Right lobe of liver (tissue), 6 donors: ENCODE data around the gene CLNK. TPM values are rescaled to one million over a fixed set of nuclear protein-coding genes. Genes with fewer than 3 reads are reported as not detected.

Source experiments
- ATAC-seq, 4 donors: fragments of 200-7000 bp; cut with Tn5 transposase; one replicate each; pipeline ENCODE4 v1.9.1; 2020; ENCODE audit warnings: mild to moderate bottlenecking in 4 of 4, moderate library complexity in 4 of 4
- DNase-seq, 3 donors: peaks; one replicate each; pipeline ENCODE4 v3.0.0-alpha.2; 2020
- H3K27ac ChIP-seq, 3 donors: fragments of 200-600 bp; one replicate each; pipeline ENCODE4 v1.8.0; 2022
- H3K27me3 ChIP-seq, 2 donors: fragments of 200-600 bp; one replicate each; pipeline ENCODE4 v1.8.0; 2022
- H3K36me3 ChIP-seq, 4 donors: fragments of 200-600 bp; sonication (generic) in 1 of 4; one replicate each; pipeline versions ENCODE4 v1.5.1 to v1.8.0; 2017 to 2022; ENCODE audit warnings: control low read depth in 1 of 4
- H3K4me1 ChIP-seq, 4 donors: fragments of 200-600 bp; sonication (generic) in 1 of 4; one replicate each; pipeline versions ENCODE4 v1.5.1 to v1.8.0; 2017 to 2022; ENCODE audit warnings: control low read depth in 1 of 4
- H3K4me3 ChIP-seq, 3 donors: fragments of 200-600 bp; one replicate each; pipeline ENCODE4 v1.8.0; 2022
- H3K9me3 ChIP-seq, 4 donors: fragments of 200-600 bp; sonication (generic) in 1 of 4; one replicate each; pipeline versions ENCODE4 v1.5.1 to v1.8.0; 2017 to 2022; ENCODE audit warnings: control low read depth in 1 of 4
- CTCF ChIP-seq, 4 donors: fragments of 200-600 bp in 3 of 4; fragments of 450-650 bp in 1 of 4; IDR thresholded peaks; one replicate each; pipeline versions ENCODE4 v1.5.1 to v1.8.0; 2016 to 2022; ENCODE audit warnings: antibody characterized with exemption in 4 of 4, mild to moderate bottlenecking in 2 of 4
- POLR2A ChIP-seq: fragments of 450-650 bp; IDR thresholded peaks from one replicate; pipeline ENCODE4 v1.6.1; 2017; ENCODE audit warnings: antibody characterized with exemption, mild to moderate bottlenecking
- WGBS: methylation state at CpG from one replicate; pipeline ENCODE4 v1.1.6; 2018; ENCODE audit warnings: low coverage, low lambda C conversion rate; ENCODE audit not compliant: insufficient coverage; ENCODE audit errors: missing lambda C conversion rate; 5-methylcytosine and 5-hydroxymethylcytosine counted together
- intact Hi-C, 2 donors: fragments of 100-400 bp; cut with DNase I; formaldehyde crosslinking; loops; one replicate each; pipeline versions ENCODE4 v1.11.2 to v1.14.1; 2022
- total RNA-seq, 6 experiments: library from RNA; depleted of rRNA in 2 of 6; stranded (reverse); fragments of >200 nt in 2 of 6; fragmentation: NEBNext Ultra II Directional in 3 of 6; extraction: Animal tissue kit (Norgen Biotek cat#: 25700) in 3 of 6; gene quantifications; one replicate each; pipeline versions ENCODE4 v1.1.0 to v1.2.4, GENCODE V29; 2016 to 2023
- donor health status: DM: no; HTN: yes; CAD: no.
- donor health status: DM: no; HTN: no; CAD: no.
- donor health status: DM: no; HTN: no; CAD: no.
- donor health status: DM: no; HTN: yes; CAD: no.
- donor health status: DM: no; HTN: yes; CAD: no.

Gene CLNK
- total RNA-seq, 6 experiments from 2014 or later, result not detected

DNA sequence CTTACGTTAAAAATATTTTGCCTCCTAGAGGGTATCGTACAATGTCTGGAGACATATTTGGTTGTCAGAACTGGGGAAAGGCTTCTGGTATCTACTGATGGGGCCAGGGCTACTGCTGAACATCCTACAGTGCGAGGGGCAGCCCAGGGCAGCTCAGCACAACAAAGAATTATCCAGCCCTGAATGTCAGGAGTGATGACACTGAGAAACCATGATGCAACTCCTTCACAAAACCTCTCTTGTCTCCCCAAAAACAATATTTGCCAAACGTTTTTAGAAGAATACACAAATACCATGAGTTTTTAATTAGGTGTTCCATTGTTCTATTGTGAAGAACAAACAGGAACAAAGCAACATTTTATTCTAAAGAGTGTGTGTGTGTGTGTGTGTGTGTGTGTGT lies 43.4 kb upstream of the CLNK start:
- intact Hi-C loops, result no loop called here
- WGBS, result 58% methylated on average over 3 of the region's 4 CpGs
- no peaks in the 10 kb centered on the region for H3K4me1 ChIP-seq
- H3K27me3 ChIP-seq, result no peaks in the 10 kb centered on the region
- no peak for ATAC-seq
- no peaks in the 10 kb centered on the region for H3K9me3 ChIP-seq
- H3K27ac ChIP-seq, result no peak overlapping the region
- DNase-seq, result no peak
- TF ChIP-seq POLR2A, result no peak
- TF ChIP-seq CTCF (IDR thresholded peaks at IDR 0.05), result no peak
- H3K4me3 ChIP-seq, result no peak overlapping the region
- no peaks in the 10 kb centered on the region for H3K36me3 ChIP-seq

GRCh38 chr4:10727140-10727880 lies 42.7 kb upstream of the CLNK start:
- 50% methylated on average over 4 of the region's 6 CpGs for WGBS
- Histone ChIP-seq H3K9me3 (no peaks in the 10 kb centered on the region), H3K36me3 (no peaks in the 10 kb centered on the region), H3K27me3 (no peaks in the 10 kb centered on the region), H3K4me3 (no peak overlapping the region), H3K4me1 (no peaks in the 10 kb centered on the region), H3K27ac (no peak overlapping the region)
- intact Hi-C loops, result no loop called here
- TF ChIP-seq POLR2A (no peak), CTCF (IDR thresholded peaks at IDR 0.05) (no peak)
- DNase-seq (no peak), ATAC-seq (no peak)

- no peak for DNase-seq
- Histone ChIP-seq H3K36me3 (no peaks in the 10 kb centered on the region), H3K4me3 (no peak overlapping the region), H3K4me1 (no peaks in the 10 kb centered on the region), H3K27me3 (no peaks in the 10 kb centered on the region), H3K27ac (no peak overlapping the region), H3K9me3 (no peaks in the 10 kb centered on the region)
- intact Hi-C loops, result no loop called here
- TF ChIP-seq CTCF (IDR thresholded peaks at IDR 0.05) (no peak), POLR2A (no peak)
- WGBS, result 36% methylated on average over 4 of the region's 4 CpGs
- ATAC-seq, result no peak
Observed at GRCh38 chr4:10722957-10723356, 38.4 kb upstream of the CLNK start.

DNA sequence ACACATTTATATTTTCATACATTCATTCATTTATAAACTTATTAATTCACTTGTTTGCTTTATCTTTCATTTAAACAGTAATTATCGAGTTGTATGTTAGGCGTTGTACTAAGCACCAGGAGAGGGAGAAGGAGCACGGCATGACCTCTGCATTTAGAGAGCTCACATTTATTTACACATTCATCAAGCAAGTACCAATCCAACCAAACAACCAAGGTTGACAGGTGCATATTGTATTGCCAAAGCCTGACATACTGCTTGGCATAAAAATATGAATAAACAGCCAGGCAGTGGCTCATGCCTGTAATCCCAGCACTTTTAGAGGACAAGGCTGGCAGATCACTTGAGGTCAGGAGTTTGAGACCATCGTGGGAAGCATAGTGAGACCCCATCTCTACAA lies 37.0 kb upstream of the CLNK start:
- Histone ChIP-seq H3K9me3 (no peaks in the 10 kb centered on the region), H3K4me1 (no peaks in the 10 kb centered on the region), H3K27me3 (no peaks in the 10 kb centered on the region), H3K27ac (no peak overlapping the region), H3K36me3 (no peaks in the 10 kb centered on the region), H3K4me3 (no peak overlapping the region)
- WGBS, result 62% methylated on average over 4 of the region's 4 CpGs
- intact Hi-C loops, result no loop called here
- ATAC-seq, result no peak
- DNase-seq, result no peak
- no peak for TF ChIP-seq POLR2A
- TF ChIP-seq CTCF (IDR thresholded peaks at IDR 0.05), result no peak
